H9 (cell line): Measurements from ENCODE around the gene AMPH. TPM values are rescaled to one million over a fixed set of nuclear protein-coding genes. Genes with fewer than 3 reads are reported as not detected.

Experiments
- DNase-seq: peaks from one replicate; pipeline ENCODE4 v3.0.0-alpha.2; 2017
- H2AFZ ChIP-seq: one replicate; pipeline ENCODE4 v1.6.1; 2013; ENCODE audit warnings: mild to moderate bottlenecking, low read length, control low read depth, moderate library complexity
- H2AK5ac ChIP-seq: 2 replicates; pipeline ENCODE4 v1.6.1; 2013; ENCODE audit warnings: low read length, control low read depth, mixed read lengths; ENCODE audit not compliant: insufficient read length
- H2BK120ac ChIP-seq: one replicate; pipeline ENCODE4 v1.6.1; 2013; ENCODE audit warnings: low read depth, mild to moderate bottlenecking, low read length, control low read depth, inconsistent platforms; ENCODE audit not compliant: poor library complexity, severe bottlenecking
- H2BK12ac ChIP-seq: 2 replicates; pipeline ENCODE4 v1.6.1; 2013; ENCODE audit warnings: low read length, control low read depth, mixed read lengths, low read depth; ENCODE audit not compliant: insufficient read length
- H2BK15ac ChIP-seq: 2 replicates; pipeline ENCODE4 v1.6.1; 2013; ENCODE audit warnings: low read depth, low read length, control low read depth
- H2BK20ac ChIP-seq: one replicate; pipeline ENCODE4 v1.6.1; 2013; ENCODE audit warnings: low read depth, mild to moderate bottlenecking, low read length, control low read depth, inconsistent platforms; ENCODE audit not compliant: poor library complexity, severe bottlenecking
- H2BK5ac ChIP-seq: 2 replicates; pipeline ENCODE4 v1.6.1; 2013; ENCODE audit warnings: low read length, control low read depth, mixed read lengths; ENCODE audit not compliant: insufficient read length
- H3K14ac ChIP-seq: 2 replicates; pipeline ENCODE4 v1.6.1; 2013; ENCODE audit warnings: low read length, control low read depth; ENCODE audit not compliant: insufficient read depth
- H3K18ac ChIP-seq: 2 replicates; pipeline ENCODE4 v1.6.1; 2013; ENCODE audit warnings: low read depth, mild to moderate bottlenecking, mixed read lengths, low read length, control low read depth; ENCODE audit not compliant: insufficient read length
- H3K23ac ChIP-seq: 2 replicates; pipeline ENCODE4 v1.6.1; 2013; ENCODE audit warnings: low read length, control low read depth, mixed read lengths, low read depth; ENCODE audit not compliant: insufficient read length
- H3K23me2 ChIP-seq: 2 replicates; pipeline ENCODE4 v1.6.1; 2013; ENCODE audit warnings: low read depth, mild to moderate bottlenecking, mixed read lengths, low read length, control low read depth; ENCODE audit not compliant: insufficient read length, poor library complexity, severe bottlenecking
- H3K27ac ChIP-seq: 2 replicates; pipeline ENCODE4 v1.5.1; 2013; ENCODE audit warnings: low read length, control low read depth, mixed read lengths, low read depth; ENCODE audit not compliant: insufficient read length
- H3K27me3 ChIP-seq: 2 replicates; pipeline ENCODE4 v1.6.1; 2013; ENCODE audit warnings: low read length, control low read depth, inconsistent platforms; ENCODE audit not compliant: insufficient read depth
- H3K4ac ChIP-seq: 2 replicates; pipeline ENCODE4 v1.6.1; 2013; ENCODE audit warnings: low read depth, mild to moderate bottlenecking, control low read depth, inconsistent platforms, low read length, moderate library complexity
- H3K4me1 ChIP-seq: 2 replicates; pipeline ENCODE4 v1.6.1; 2013; ENCODE audit warnings: low read length, control low read depth, inconsistent platforms; ENCODE audit not compliant: insufficient read depth
- H3K4me2 ChIP-seq: 2 replicates; pipeline ENCODE4 v1.6.1; 2013; ENCODE audit warnings: low read length, control low read depth, mixed read lengths; ENCODE audit not compliant: insufficient read length, insufficient read depth
- H3K56ac ChIP-seq: 2 replicates; pipeline ENCODE4 v1.6.1; 2013; ENCODE audit warnings: low read depth, mild to moderate bottlenecking, mixed read lengths, low read length, control low read depth; ENCODE audit not compliant: insufficient read length
- H3K79me1 ChIP-seq: 2 replicates; pipeline ENCODE4 v1.6.1; 2013; ENCODE audit warnings: low read depth, mild to moderate bottlenecking, moderate library complexity, low read length, control low read depth, inconsistent platforms; ENCODE audit not compliant: insufficient read depth, poor library complexity, severe bottlenecking
- H3K79me2 ChIP-seq: 2 replicates; pipeline ENCODE4 v1.6.1; 2013; ENCODE audit warnings: low read length, control low read depth, inconsistent platforms; ENCODE audit not compliant: insufficient read depth
- H3K9ac ChIP-seq: 2 replicates; pipeline ENCODE4 v1.6.1; 2013; ENCODE audit warnings: low read length, control low read depth, mixed read lengths; ENCODE audit not compliant: insufficient read length; ENCODE audit errors: extremely low read depth
- H3K9me3 ChIP-seq: one replicate; pipeline ENCODE4 v1.6.1; 2013; ENCODE audit warnings: low read depth, low read length, inconsistent platforms; ENCODE audit not compliant: control insufficient read depth
- H3T11ph ChIP-seq: one replicate; pipeline ENCODE4 v1.6.1; 2013; ENCODE audit warnings: mild to moderate bottlenecking, low read length, control low read depth, inconsistent platforms
- H4K20me1 ChIP-seq: one replicate; pipeline ENCODE4 v1.6.1; 2013; ENCODE audit not compliant: control insufficient read depth, insufficient read length, insufficient read depth
- H4K5ac ChIP-seq: 2 replicates; pipeline ENCODE4 v1.6.1; 2013; ENCODE audit warnings: low read depth, mild to moderate bottlenecking, mixed read lengths, low read length, control low read depth; ENCODE audit not compliant: insufficient read length
- H4K8ac ChIP-seq: replicated peaks from 2 replicates; pipeline ENCODE4 v1.6.1; 2013; ENCODE audit warnings: low read length, control low read depth, mixed read lengths, low read depth; ENCODE audit not compliant: insufficient read length
- H4K91ac ChIP-seq: 2 replicates; pipeline ENCODE4 v1.6.1; 2013; ENCODE audit warnings: low read depth, mild to moderate bottlenecking, moderate library complexity, mixed read lengths, low read length, control low read depth; ENCODE audit not compliant: insufficient read length
- H3K27ac Mint-ChIP-seq, 3 experiments: 2 replicates in 2 of 3; 3 replicates in 1 of 3; pipeline ENCODE4 v1.8.0; 2020 to 2021; ENCODE audit warnings: mixed read lengths in 3 of 3, mild to moderate bottlenecking in 1 of 3, moderate library complexity in 1 of 3
- H3K27me3 Mint-ChIP-seq: 2 replicates; pipeline ENCODE4 v1.8.0; 2021; ENCODE audit warnings: low read depth, mild to moderate bottlenecking, moderate library complexity, mixed read lengths
- H3K36me3 Mint-ChIP-seq, 3 experiments: 2 replicates in 2 of 3; 3 replicates in 1 of 3; pipeline ENCODE4 v1.8.0; 2020 to 2021; ENCODE audit warnings: low read depth in 3 of 3, mixed read lengths in 3 of 3; ENCODE audit not compliant: insufficient read depth in 1 of 3
- H3K4me1 Mint-ChIP-seq, 2 experiments: 2 replicates each; pipeline ENCODE4 v1.8.0; 2020; ENCODE audit warnings: mixed read lengths in 2 of 2
- H3K4me3 Mint-ChIP-seq, 2 experiments: 2 replicates in 1 of 2; 3 replicates in 1 of 2; pipeline ENCODE4 v1.8.0; 2020 to 2021; ENCODE audit warnings: mild to moderate bottlenecking in 2 of 2, mixed read lengths in 2 of 2, moderate library complexity in 1 of 2
- H3K9me3 Mint-ChIP-seq, 2 experiments: 2 replicates in 1 of 2; 3 replicates in 1 of 2; pipeline ENCODE4 v1.8.0; 2020; ENCODE audit warnings: mild to moderate bottlenecking in 2 of 2, mixed read lengths in 2 of 2, moderate library complexity in 1 of 2
- WGBS: extraction: QIAGEN DNeasy Blood & Tissue Kit; methylation state at CpG from one replicate; pipeline ENCODE4 v1.1.7; 2013; ENCODE audit warnings: missing lambda C conversion rate, low lambda C conversion rate, mixed read lengths; ENCODE audit not compliant: insufficient read length; ENCODE audit errors: extremely low coverage; 5-methylcytosine and 5-hydroxymethylcytosine counted together
- total RNA-seq: library from RNA; stranded (reverse); gene quantifications from 2 replicates; pipeline ENCODE4 v1.2.1, GENCODE V29; 2021
- TF ChIP-seq, protein P1 (sequence below): fragments of 200-600 bp; sonication (generic); conservative IDR thresholded peaks from 3 replicates; pipeline ENCODE4 v1.8.0; 2021; ENCODE audit warnings: antibody characterized with exemption, mild to moderate bottlenecking

AMPH gene
- total RNA-seq, 1 experiment from 2014 or later = 4.8 TPM

DNA sequence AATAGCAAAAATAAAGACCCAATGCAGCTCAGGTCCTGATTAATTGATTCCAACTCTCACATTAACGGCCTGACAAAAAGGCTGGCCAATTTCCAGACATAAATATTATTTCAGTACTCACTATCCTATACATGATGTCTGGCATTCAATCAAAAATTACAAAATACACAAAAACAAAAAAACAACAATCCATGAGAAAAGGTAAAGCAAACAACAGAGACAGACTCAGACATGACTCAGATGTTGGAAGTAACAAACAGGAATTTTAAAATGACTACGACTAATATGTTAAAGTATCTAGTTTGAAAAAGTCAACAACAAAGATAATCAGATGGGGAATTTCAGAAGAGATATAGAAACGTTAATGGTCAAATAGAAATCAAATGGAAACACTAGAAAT is 152.8 kb downstream of the AMPH start:
- Mint-ChIP-seq H3K27ac (no peak overlapping the region), H3K4me1 (no peaks in the 10 kb centered on the region), H3K36me3 (no peaks in the 10 kb centered on the region; a peak in 1 of 7 replicates), H3K4me3 (no peak overlapping the region), H3K27me3 (no peaks in the 10 kb centered on the region), H3K9me3 (no peaks in the 10 kb centered on the region)
- H3K27ac ChIP-seq = no peak overlapping the region
- no peak overlapping the region for H3K23ac ChIP-seq
- WGBS = no CpG with 5 or more reads among the region's 3 CpGs
- H3K4me2 ChIP-seq = no peak overlapping the region
- no peak overlapping the region for H4K5ac ChIP-seq
- H3K56ac ChIP-seq = no peak overlapping the region
- H2BK20ac ChIP-seq = no peak overlapping the region
- H3K4ac ChIP-seq = no peak overlapping the region
- no peak overlapping the region for H3T11ph ChIP-seq
- H2BK120ac ChIP-seq = no peak overlapping the region
- no peak overlapping the region for H3K14ac ChIP-seq
- H3K9me3 ChIP-seq = no peaks in the 10 kb centered on the region
- H2AFZ ChIP-seq = no peak overlapping the region
- H3K79me1 ChIP-seq = no peaks in the 10 kb centered on the region
- no peaks in the 10 kb centered on the region for H4K20me1 ChIP-seq
- H3K4me1 ChIP-seq = no peaks in the 10 kb centered on the region
- H4K8ac ChIP-seq = no peak overlapping the region
- H3K27me3 ChIP-seq = no peaks in the 10 kb centered on the region
- H3K9ac ChIP-seq = no peak overlapping the region
- H2BK5ac ChIP-seq = no peak overlapping the region
- H3K79me2 ChIP-seq = no peaks in the 10 kb centered on the region
- H3K18ac ChIP-seq = no peak overlapping the region
- no peak for DNase-seq
- H2BK15ac ChIP-seq = no peak overlapping the region
- H2BK12ac ChIP-seq = no peak overlapping the region
- TF ChIP-seq, protein P1, sequence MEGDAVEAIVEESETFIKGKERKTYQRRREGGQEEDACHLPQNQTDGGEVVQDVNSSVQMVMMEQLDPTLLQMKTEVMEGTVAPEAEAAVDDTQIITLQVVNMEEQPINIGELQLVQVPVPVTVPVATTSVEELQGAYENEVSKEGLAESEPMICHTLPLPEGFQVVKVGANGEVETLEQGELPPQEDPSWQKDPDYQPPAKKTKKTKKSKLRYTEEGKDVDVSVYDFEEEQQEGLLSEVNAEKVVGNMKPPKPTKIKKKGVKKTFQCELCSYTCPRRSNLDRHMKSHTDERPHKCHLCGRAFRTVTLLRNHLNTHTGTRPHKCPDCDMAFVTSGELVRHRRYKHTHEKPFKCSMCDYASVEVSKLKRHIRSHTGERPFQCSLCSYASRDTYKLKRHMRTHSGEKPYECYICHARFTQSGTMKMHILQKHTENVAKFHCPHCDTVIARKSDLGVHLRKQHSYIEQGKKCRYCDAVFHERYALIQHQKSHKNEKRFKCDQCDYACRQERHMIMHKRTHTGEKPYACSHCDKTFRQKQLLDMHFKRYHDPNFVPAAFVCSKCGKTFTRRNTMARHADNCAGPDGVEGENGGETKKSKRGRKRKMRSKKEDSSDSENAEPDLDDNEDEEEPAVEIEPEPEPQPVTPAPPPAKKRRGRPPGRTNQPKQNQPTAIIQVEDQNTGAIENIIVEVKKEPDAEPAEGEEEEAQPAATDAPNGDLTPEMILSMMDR = no peak
- no peaks in the 10 kb centered on the region for H3K23me2 ChIP-seq
- H4K91ac ChIP-seq = no peak overlapping the region
- H2AK5ac ChIP-seq = no peak overlapping the region
